GM10847 (cell line): ENCODE results near the gene TANGO2.

Source experiments
- POLR2A ChIP-seq: IDR thresholded peaks from 2 replicates; pipeline ENCODE4 v1.6.1; 2011; ENCODE audit not compliant: insufficient read length; ENCODE audit errors: extremely low read depth

Gene TANGO2

GRCh38 chr22:20022978-20023613 lies 2.2 kb downstream of the TANGO2 start:
- TF ChIP-seq POLR2A, result no peak

DNA sequence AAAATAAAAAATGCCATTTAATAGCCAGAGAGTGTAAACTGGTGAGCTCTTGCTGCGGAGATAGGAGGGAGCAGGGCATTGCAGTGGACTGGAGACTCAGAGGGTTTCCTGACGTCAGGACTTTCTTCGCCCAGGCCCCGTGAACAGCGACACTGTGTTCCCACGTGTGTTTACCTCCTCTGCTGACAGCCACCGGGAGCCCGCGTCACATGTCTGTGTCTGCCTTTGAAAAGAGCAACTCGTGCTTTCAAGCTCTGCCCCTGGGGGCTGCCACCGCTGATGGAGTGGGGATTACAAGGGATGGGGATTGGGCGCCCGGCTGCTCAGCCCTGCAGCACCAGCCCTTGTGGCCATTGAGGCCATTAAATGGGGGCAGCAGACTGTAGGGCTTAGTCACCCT lies 3.3 kb downstream of the TANGO2 start:
- TF ChIP-seq POLR2A, result no peak

DNA sequence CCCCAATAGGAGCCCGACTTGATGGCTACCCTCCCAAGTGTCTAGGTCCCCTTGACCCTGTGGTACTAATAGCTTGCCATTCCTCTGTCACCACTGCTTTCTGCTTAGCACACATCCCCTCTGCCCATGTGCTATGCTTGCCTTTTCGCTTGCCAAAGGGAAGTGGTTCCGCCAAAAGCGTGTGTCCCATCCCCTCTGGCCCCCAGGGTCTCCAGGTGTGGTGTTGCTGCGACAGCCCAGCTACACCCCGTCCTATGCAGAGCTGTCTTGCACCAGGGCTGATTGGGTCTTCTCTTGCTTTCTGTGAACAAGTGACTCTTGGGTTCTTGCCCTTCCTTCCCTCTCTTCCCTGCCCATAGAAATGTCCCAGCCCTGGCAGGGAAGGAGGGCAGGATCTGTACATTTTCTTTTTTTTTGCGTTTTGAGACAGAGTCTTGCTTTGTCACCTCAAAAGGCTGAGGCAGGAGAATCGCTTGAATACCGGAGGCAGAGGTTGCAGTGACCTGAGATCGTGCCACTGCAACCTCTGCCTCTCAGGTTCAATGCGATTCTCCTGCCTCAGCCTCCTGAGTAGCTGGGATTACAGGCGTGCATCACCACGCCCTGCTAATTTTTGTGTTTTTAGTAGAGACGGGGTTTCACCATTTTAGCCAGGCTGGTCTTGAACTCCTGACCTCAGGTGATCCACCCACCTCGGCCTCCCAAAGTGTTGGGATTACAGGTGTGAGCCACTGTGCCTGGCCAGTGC lies 3.9 kb downstream of the TANGO2 start:
- TF ChIP-seq POLR2A, result no peak

- no peak for TF ChIP-seq POLR2A
Measured at GRCh38 chr22:20025401-20026203, 4.7 kb downstream of the TANGO2 start.

DNA sequence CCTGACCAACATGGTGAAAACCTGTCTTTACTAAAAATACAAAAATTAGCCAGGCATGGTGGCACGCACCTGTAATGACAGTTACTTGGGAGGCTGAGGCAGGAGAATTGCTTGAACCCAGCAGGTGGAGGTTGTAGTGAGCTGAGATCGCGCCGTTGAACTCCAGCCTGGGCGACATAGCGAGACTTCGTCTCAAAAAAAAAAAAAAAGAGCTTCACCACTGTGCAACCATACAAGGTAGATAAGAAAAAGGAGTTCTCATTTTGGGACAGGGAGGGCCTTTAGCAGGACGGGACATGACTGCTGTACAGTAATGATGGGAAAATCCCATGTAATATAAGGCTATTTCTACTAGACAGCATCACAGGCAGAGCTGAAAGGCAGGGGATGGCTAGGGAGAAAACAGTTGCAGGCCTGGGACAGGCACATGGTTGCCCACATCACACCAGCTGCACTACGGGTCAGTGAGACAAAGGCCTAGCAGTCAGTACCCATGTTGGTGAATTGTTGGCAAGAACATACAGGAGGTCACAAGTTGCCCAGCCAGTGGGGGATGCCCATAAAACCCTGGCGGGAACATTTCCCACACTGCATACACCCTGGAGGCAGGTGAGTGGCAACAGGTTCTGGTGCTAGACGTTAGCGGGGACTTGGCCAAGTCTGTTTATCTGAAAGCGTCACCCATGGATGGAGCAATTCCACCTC lies 5.4 kb downstream of the TANGO2 start:
- TF ChIP-seq POLR2A, result no peak

- TF ChIP-seq POLR2A, result no peak
Measured at GRCh38 chr22:20026996-20027601, 6.2 kb downstream of the TANGO2 start.

DNA sequence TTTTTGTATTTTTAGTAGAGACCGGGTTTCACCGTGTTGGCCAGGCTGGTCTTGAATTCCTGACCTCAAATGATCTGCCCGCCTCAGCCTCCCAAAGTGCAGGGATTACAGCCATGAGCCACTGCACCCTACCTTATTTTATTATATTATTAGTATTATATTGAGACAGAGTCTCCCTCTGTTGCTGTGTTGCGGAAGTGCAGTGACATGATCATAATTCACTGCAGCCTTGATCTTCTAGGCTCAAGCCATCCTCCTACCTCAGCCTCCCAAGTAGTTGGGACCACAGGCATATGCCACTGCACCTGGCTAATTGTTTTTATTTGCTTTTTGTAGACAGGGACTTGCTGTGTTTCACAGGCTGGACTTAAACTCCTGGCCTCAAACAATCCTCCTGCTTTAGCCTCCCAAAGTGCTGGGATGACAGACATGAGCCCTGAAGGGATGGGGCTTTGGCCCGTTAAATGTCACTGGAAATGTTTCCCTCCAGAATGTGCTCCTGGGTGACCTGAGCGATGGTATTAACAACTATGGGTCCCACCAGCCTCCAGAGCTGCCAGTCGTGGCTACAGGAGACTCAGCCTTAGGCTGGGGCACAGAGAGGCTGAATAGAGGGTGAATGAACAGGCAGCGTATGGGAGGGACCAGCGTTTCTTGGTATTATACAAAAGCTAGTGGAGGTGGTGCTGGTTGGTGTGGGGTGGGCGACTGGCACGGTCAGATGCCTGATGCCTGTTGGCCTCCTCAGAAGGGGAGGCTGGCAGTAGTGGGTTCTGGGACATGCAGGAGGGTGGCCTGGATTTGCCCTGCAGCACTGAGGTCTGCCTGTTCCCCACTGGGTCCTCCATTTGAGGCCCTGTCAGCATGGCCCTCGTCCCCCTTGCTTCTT lies 7.3 kb downstream of the TANGO2 start:
- no peak for TF ChIP-seq POLR2A

DNA sequence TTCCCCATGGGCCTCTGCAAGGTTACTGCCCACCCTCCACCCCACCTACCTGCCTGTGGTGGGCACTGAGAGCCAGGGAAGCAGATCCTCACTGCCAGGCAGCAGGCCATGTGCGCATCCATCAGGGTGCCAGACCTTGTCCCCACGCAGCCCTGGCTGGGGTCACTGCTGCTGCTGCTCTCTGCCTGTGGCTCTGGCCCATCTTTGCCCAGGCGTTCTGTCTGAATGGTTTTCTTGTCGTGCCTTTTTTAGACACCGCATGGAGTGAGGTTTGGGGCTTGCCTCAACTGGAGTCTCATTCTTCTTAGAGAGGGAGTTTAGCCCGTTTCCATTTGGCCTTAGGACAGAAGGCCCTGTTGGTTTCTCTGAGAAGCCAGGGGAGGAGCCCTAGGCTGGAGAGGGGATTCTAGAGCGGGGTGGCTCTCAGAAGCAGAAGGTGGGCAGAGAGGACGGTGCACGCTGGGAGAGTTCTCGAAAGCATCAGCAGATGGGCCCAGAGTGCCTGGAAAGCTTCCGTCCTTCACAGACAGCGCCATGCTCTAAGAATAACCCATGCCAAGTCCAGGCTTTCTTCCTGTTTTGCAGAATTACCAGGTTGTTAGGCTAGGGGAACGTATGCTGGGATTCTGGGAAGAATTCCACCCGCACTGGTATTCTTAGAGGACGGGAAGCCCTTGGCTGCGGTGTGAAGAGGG lies 8.1 kb downstream of the TANGO2 start:
- no peak for TF ChIP-seq POLR2A

GRCh38 chr22:20029550-20030225 lies 8.8 kb downstream of the TANGO2 start:
- no peak for TF ChIP-seq POLR2A

DNA sequence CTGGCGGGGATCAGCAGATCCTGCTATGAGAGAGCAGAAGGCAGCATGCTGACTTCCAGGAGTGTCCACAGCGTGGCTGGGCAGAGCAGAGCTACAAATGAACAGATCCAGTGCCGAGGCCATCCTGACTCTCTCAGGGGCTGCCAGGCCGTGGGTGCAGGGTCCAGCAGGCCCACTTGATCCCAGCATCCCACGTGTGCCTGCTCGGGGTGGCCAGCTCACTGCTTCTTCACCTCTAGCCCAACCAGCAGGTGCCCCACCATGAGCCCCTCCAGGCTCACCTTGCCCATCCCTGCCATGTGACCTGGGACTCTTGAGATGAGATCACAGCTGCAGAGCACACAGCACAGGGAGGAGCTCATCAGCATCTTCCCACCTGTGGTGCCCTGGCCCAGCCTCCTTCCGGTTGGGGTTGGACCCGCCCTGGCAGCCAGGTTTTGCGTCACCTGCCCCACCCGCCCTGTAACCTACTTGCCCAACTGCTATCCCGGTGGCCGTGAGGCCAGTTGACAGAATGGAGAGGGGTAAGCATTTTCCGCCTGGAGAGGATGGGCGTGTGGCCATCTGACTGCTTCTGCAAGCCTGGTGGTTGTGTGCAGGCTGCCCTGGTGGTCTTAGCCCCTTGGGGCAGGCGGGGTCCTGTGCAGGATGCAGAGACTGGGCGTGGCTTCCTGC lies 11.0 kb downstream of the TANGO2 start:
- no peak for TF ChIP-seq POLR2A

DNA sequence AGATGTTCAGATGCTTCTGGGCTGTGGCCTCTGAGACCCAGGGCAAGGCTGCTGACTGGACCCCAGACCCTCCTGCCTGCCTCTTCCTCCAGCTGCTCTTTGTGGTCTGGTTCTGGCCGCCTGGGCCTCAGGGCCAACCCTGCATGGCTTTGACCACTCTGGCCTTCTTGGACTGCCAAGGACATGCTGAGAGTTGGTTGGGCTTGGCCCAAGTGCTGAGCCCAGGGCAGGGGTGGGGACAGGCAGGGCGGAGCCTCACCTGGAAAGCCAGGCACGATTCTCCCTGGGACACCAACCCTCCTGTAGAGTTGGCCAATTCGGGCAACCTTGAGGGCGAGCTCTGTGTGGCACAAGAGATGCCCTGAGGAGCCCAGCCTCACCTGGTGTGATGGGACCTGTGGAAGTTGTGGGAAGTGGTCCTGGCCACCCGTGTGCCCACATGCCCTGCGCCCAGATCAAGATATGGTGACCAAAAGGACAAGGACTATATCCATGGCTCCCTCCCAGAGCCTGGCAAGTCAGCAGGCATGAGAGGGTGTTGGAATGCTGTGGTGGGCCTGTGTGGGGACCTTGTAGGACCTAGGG lies 11.6 kb downstream of the TANGO2 start:
- no peak for TF ChIP-seq POLR2A

DNA sequence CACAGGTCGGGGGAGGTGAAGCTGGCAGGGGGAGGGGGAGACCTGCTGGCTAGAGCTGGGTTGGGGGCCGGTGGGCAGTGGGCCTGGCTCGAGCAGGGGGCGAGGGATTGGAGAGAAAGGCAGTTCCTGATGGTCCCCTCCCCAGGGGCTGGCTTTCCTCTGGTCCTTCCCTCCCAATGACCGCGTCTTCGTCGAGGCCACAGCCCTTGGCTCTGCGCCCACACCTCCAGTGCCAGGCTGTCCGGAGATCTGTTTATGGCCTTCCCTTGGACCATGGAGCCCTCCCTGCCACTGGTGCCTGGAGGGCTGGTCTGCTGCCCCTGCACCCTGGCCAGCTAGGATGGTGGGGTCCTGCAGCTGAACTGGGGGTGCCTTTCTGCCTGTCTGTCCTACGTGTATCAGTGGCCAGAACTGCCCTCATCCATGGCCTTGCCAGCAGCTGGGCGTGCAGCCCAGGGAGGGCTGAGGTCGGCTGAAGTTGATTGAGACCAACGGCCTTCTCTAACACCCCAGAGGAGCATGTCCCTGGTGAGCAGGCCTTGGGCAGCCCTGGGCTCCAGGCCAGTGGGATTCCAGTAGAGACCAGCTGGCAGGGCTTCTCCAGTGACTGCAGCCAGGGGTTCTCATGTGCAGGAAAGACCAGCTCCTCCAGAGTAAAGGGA lies 12.3 kb downstream of the TANGO2 start:
- TF ChIP-seq POLR2A, result no peak

DNA sequence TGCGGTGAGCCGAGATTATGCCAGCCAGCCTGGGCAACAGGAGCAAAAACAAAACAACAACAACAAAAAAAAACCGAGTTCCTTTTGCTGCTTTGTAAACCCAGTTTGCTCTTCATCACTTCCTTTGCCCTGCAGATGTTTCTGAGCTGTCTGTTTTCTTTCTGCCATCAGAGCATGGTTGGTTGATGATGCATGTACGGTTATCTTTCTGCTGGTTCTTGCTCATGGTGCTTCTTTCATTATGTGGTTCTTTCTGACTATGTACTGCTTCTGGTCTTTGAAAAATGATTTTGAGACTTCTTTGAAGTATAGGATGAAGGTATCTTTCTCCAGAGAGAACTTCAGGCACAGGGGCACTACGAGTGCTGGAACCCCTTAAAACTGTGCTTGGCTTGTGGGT lies 13.2 kb downstream of the TANGO2 start:
- TF ChIP-seq POLR2A, result no peak
